Endometrial microvascular endothelial cells (primary cell): Measurements from ENCODE around the gene TRPM6. TPM values are rescaled to one million over a fixed set of nuclear protein-coding genes. Genes with fewer than 3 reads are reported as not detected.

Experiments used
- total RNA-seq: library from RNA; depleted of rRNA; stranded (reverse); fragments of >200 nt; gene quantifications from one replicate; pipeline ENCODE4 v1.2.3, GENCODE V29; 2015; ENCODE audit errors: inconsistent ontology term

TRPM6 gene
- total RNA-seq, 1 donor from 2014 or later = 0.09 TPM

Other genes with a start within 250 kb of the TRPM6 start
- 8.5 TPM for gene C9orf40, start 65.0 kb upstream of the TRPM6 start, total RNA-seq
- 18.5 TPM for gene CARNMT1, start 140.4 kb upstream of the TRPM6 start, total RNA-seq
- 17.4 TPM for gene NMRK1, start 200.2 kb upstream of the TRPM6 start, total RNA-seq
- gene OSTF1, start 200.6 kb upstream of the TRPM6 start, total RNA-seq = 83.8 TPM